SK-N-SH treated with all-trans-retinoic acid at 6 μM for 48 hours (cell line): Measurements from ENCODE around the gene AMBP.

Experiments used
- ATAC-seq: fragments of 200-7000 bp; cut with Tn5 transposase; 3 replicates; pipeline ENCODE4 v1.9.1; 2020; ENCODE audit warnings: mild to moderate bottlenecking, moderate library complexity
- ARNTL ChIP-seq: fragments of 450-650 bp; formaldehyde crosslinking; IDR thresholded peaks from 2 replicates; pipeline ENCODE4 v1.5.0; 2020; ENCODE audit warnings: low read depth, mild to moderate bottlenecking, moderate library complexity, borderline replicate concordance
- BACH2 ChIP-seq: fragments of 250-450 bp; sonication (Bioruptor Pico); IDR thresholded peaks from 2 replicates; pipeline ENCODE4 v1.9.0; 2021; ENCODE audit warnings: mild to moderate bottlenecking, borderline replicate concordance
- CREB5 ChIP-seq: fragments of 250-450 bp; sonication (Bioruptor Pico); IDR thresholded peaks from 2 replicates; pipeline ENCODE4 v1.5.1; 2020; ENCODE audit warnings: low read depth, mild to moderate bottlenecking, moderate library complexity
- CSDC2 ChIP-seq: fragments of 250-450 bp; sonication (Bioruptor Pico); IDR thresholded peaks from 2 replicates; pipeline ENCODE4 v1.5.0; 2020; ENCODE audit warnings: mild to moderate bottlenecking, moderate library complexity
- ESRRG ChIP-seq: fragments of 250-450 bp; sonication (Bioruptor Pico); IDR thresholded peaks from 2 replicates; pipeline ENCODE4 v1.6.1; 2021; ENCODE audit warnings: mild to moderate bottlenecking
- GLIS3 ChIP-seq: fragments of 250-450 bp; sonication (Bioruptor Pico); IDR thresholded peaks from 2 replicates; pipeline ENCODE4 v1.5.0; 2020; ENCODE audit warnings: mild to moderate bottlenecking, moderate library complexity
- ISL1 ChIP-seq: fragments of 250-450 bp; sonication (Bioruptor Pico); IDR thresholded peaks from 2 replicates; pipeline ENCODE4 v2.1.2; 2022; ENCODE audit warnings: mild to moderate bottlenecking, moderate library complexity
- OSR1 ChIP-seq: fragments of 250-450 bp; sonication (Bioruptor Pico); IDR thresholded peaks from 2 replicates; pipeline ENCODE4 v1.8.0; 2022; ENCODE audit warnings: moderate library complexity, mild to moderate bottlenecking, inconsistent platforms
- POU6F1 ChIP-seq: fragments of 250-450 bp; sonication (Bioruptor Pico); IDR thresholded peaks from 2 replicates; pipeline ENCODE4 v1.8.0; 2021; ENCODE audit warnings: low read depth, mild to moderate bottlenecking, moderate library complexity, borderline replicate concordance
- PPARA ChIP-seq: fragments of 250-450 bp; sonication (Bioruptor Pico); IDR thresholded peaks from 2 replicates; pipeline ENCODE4 v1.5.0; 2020; ENCODE audit warnings: mild to moderate bottlenecking, borderline replicate concordance
- RARB ChIP-seq: fragments of 250-450 bp; sonication (Bioruptor Pico); IDR thresholded peaks from 2 replicates; pipeline ENCODE4 v1.8.0; 2021; ENCODE audit warnings: mild to moderate bottlenecking, moderate library complexity
- SNAI2 ChIP-seq: fragments of 250-450 bp; sonication (Bioruptor Pico); IDR thresholded peaks from 2 replicates; pipeline ENCODE4 v1.5.0; 2020; ENCODE audit warnings: mild to moderate bottlenecking, moderate library complexity
- TCF4 ChIP-seq: fragments of 250-450 bp; sonication (Bioruptor Pico); IDR thresholded peaks from 2 replicates; pipeline ENCODE4 v1.8.0; 2021; ENCODE audit warnings: mild to moderate bottlenecking, moderate library complexity, borderline replicate concordance
- TOX ChIP-seq: fragments of 250-450 bp; sonication (Bioruptor Pico); IDR thresholded peaks from 2 replicates; pipeline ENCODE4 v1.8.0; 2021; ENCODE audit warnings: mild to moderate bottlenecking, moderate library complexity, borderline replicate concordance
- TSHZ2 ChIP-seq: fragments of 250-450 bp; sonication (Bioruptor Pico); IDR thresholded peaks from 2 replicates; pipeline ENCODE4 v1.5.0; 2020; ENCODE audit warnings: mild to moderate bottlenecking, moderate library complexity
- ZC3H10 ChIP-seq: fragments of 250-450 bp; sonication (Bioruptor Pico); IDR thresholded peaks from 2 replicates; pipeline ENCODE4 v1.5.1; 2021; ENCODE audit warnings: mild to moderate bottlenecking, moderate library complexity
- ZFP3 ChIP-seq: fragments of 250-450 bp; sonication (Bioruptor Pico); IDR thresholded peaks from 2 replicates; pipeline ENCODE4 v1.5.0; 2020; ENCODE audit warnings: mild to moderate bottlenecking, moderate library complexity
- ZFP30 ChIP-seq: fragments of 450-650 bp; formaldehyde crosslinking; IDR thresholded peaks from 2 replicates; pipeline ENCODE4 v1.5.0; 2022; ENCODE audit warnings: mild to moderate bottlenecking, moderate library complexity
- ZNF565 ChIP-seq: fragments of 450-650 bp; formaldehyde crosslinking; conservative IDR thresholded peaks from 2 replicates; pipeline ENCODE4 v1.5.0; 2020; ENCODE audit warnings: low read depth, mild to moderate bottlenecking, moderate library complexity
- ZNF70 ChIP-seq: fragments of 450-650 bp; formaldehyde crosslinking; IDR thresholded peaks from 2 replicates; pipeline ENCODE4 v1.5.0; 2020; ENCODE audit warnings: mild to moderate bottlenecking, moderate library complexity
- ZNF8 ChIP-seq: fragments of 450-650 bp; formaldehyde crosslinking; IDR thresholded peaks from 2 replicates; pipeline ENCODE4 v1.5.0; 2020; ENCODE audit warnings: mild to moderate bottlenecking, moderate library complexity

Gene AMBP

GRCh38 chr9:114094971-114095370, 16.9 kb upstream of the AMBP start:
- ATAC-seq, result no peak
- TF ChIP-seq SNAI2 (CRISPR knock-in tag) (no peak), ARNTL (CRISPR knock-in tag) (no peak), ZFP3 (no peak), ISL1 (no peak), PPARA (CRISPR knock-in tag) (no peak), BACH2 (CRISPR knock-in tag) (no peak)
- TF ChIP-seq, all 23 proteins: peak for 0

GRCh38 chr9:114093761-114094505, 15.8 kb upstream of the AMBP start:
- TF ChIP-seq TSHZ2, result no peak
- no peak for TF ChIP-seq ZNF8
- TF ChIP-seq TCF4, result no peak
- TF ChIP-seq ARNTL (CRISPR knock-in tag), result no peak
- no peak for TF ChIP-seq PPARA (CRISPR knock-in tag)
- no peak for TF ChIP-seq CREB5
- no peak for TF ChIP-seq CSDC2 (CRISPR knock-in tag)
- TF ChIP-seq ZFP30 (CRISPR knock-in tag), result no peak
- no peak for TF ChIP-seq RARB (CRISPR knock-in tag)

GRCh38 chr9:114093031-114093471, 15.0 kb upstream of the AMBP start:
- no peak for ATAC-seq
- TF ChIP-seq BACH2 (CRISPR knock-in tag), result no peak
- TF ChIP-seq ZC3H10, result no peak
- no peak for TF ChIP-seq SNAI2 (CRISPR knock-in tag)
- no peak for TF ChIP-seq OSR1 (CRISPR knock-in tag)
- no peak for TF ChIP-seq CREB5

More at GRCh38 chr9:114093761-114094505, 15.8 kb upstream of the AMBP start:
- no peak for ATAC-seq

- TF ChIP-seq ZNF565 (CRISPR knock-in tag), result no peak
- TF ChIP-seq CREB5, result no peak
- no peak for TF ChIP-seq ZNF70
- TF ChIP-seq ARNTL (CRISPR knock-in tag), result no peak
- no peak for TF ChIP-seq TSHZ2
- no peak for TF ChIP-seq ESRRG (CRISPR knock-in tag)
- TF ChIP-seq TCF4, result no peak
- no peak for TF ChIP-seq ZFP30 (CRISPR knock-in tag)
- no peak for TF ChIP-seq ZNF8
- no peak for TF ChIP-seq OSR1 (CRISPR knock-in tag)
- no peak for TF ChIP-seq RARB (CRISPR knock-in tag)
- no peak for TF ChIP-seq GLIS3
- TF ChIP-seq POU6F1 (CRISPR knock-in tag), result no peak
- TF ChIP-seq CSDC2 (CRISPR knock-in tag), result no peak
- no peak for TF ChIP-seq TOX (CRISPR knock-in tag)
- TF ChIP-seq BACH2 (CRISPR knock-in tag), result no peak
- TF ChIP-seq ZFP3, result no peak
- TF ChIP-seq PPARA (CRISPR knock-in tag), result no peak
- TF ChIP-seq SNAI2 (CRISPR knock-in tag), result no peak
- ATAC-seq, result no peak
These were observed 14.2 kb upstream of the AMBP start for GRCh38 chr9:114092336-114092735.
